GM12878 (cell line): ENCODE measurements around the gene USE1. TPM values are rescaled to one million over a fixed set of nuclear protein-coding genes. Genes with fewer than 3 reads are reported as not detected.

ENCODE experiments used
- ATF7 ChIP-seq: fragments of 450-650 bp; IDR thresholded peaks from 2 replicates; pipeline ENCODE4 v1.6.1; 2016; ENCODE audit warnings: low read depth, mild to moderate bottlenecking
- CBX3 ChIP-seq: fragments of 200-600 bp; sonication (generic); IDR thresholded peaks from 2 replicates; pipeline ENCODE4 v1.6.1; 2016; ENCODE audit warnings: low read depth, borderline replicate concordance
- CBX5 ChIP-seq: sonication (generic); IDR thresholded peaks from 2 replicates; pipeline ENCODE4 v1.6.1; 2016; ENCODE audit warnings: low read depth, moderate library complexity, mild to moderate bottlenecking, inconsistent platforms
- CEBPB ChIP-seq, 2 experiments: fragments of 150-350 bp in 1 of 2; IDR thresholded peaks; 2 replicates each; pipeline ENCODE4 v1.6.1; 2012 to 2014; ENCODE audit warnings: low read depth in 2 of 2, low read length in 2 of 2, borderline replicate concordance in 1 of 2, inconsistent platforms in 1 of 2
- FOXK2 ChIP-seq: fragments of 450-650 bp; IDR thresholded peaks from 2 replicates; pipeline ENCODE4 v1.6.1; 2017; ENCODE audit warnings: mild to moderate bottlenecking, moderate library complexity
- HDAC2 ChIP-seq: fragments of 200-600 bp; sonication (generic); IDR thresholded peaks from 2 replicates; pipeline ENCODE4 v1.6.1; 2017
- IRF4 ChIP-seq: IDR thresholded peaks from 2 replicates; pipeline ENCODE4 v1.6.1; 2011; ENCODE audit warnings: low read depth, low read length
- IRF5 ChIP-seq: fragments of 450-650 bp; IDR thresholded peaks from 2 replicates; pipeline ENCODE4 v1.6.1; 2017; ENCODE audit warnings: borderline replicate concordance
- NFIC ChIP-seq: IDR thresholded peaks from 2 replicates; pipeline ENCODE4 v1.6.1; 2012; ENCODE audit warnings: low read depth, mild to moderate bottlenecking, inconsistent platforms, low read length, moderate library complexity
- NFYA ChIP-seq: IDR thresholded peaks from 2 replicates; pipeline ENCODE4 v1.6.1; 2011; ENCODE audit warnings: low read depth, mild to moderate bottlenecking, low read length, improper control_type of control experiment, borderline replicate concordance
- PBX3 ChIP-seq: IDR thresholded peaks from 2 replicates; pipeline ENCODE4 v1.6.1; 2011; ENCODE audit warnings: mild to moderate bottlenecking, low read depth, low read length, moderate library complexity; ENCODE audit not compliant: insufficient replicate concordance
- PKNOX1 ChIP-seq: fragments of 450-650 bp; IDR thresholded peaks from 2 replicates; pipeline ENCODE4 v1.6.1; 2016; ENCODE audit warnings: mild to moderate bottlenecking
- POLR2AphosphoS2 ChIP-seq: IDR thresholded peaks from 2 replicates; pipeline ENCODE4 v1.6.1; 2011; ENCODE audit warnings: low read depth, mild to moderate bottlenecking, low read length, improper control_type of control experiment, moderate library complexity
- RUNX3 ChIP-seq: IDR thresholded peaks from 2 replicates; pipeline ENCODE4 v1.6.1; 2012; ENCODE audit warnings: low read length, inconsistent platforms
- SREBF1 ChIP-seq: IDR thresholded peaks from 2 replicates; pipeline ENCODE4 v1.6.1; 2012; ENCODE audit warnings: mild to moderate bottlenecking, low read length
- SRF ChIP-seq, 2 experiments: IDR thresholded peaks; 2 replicates each; pipeline ENCODE4 v1.6.1; 2011; ENCODE audit warnings: low read depth in 2 of 2, low read length in 2 of 2, mild to moderate bottlenecking in 1 of 2, moderate library complexity in 1 of 2
- STAT1 ChIP-seq: fragments of 450-650 bp; conservative IDR thresholded peaks from 2 replicates; pipeline ENCODE4 v1.6.1; 2014; ENCODE audit warnings: antibody characterized with exemption, mild to moderate bottlenecking
- STAT3 ChIP-seq: IDR thresholded peaks from 2 replicates; pipeline ENCODE4 v1.6.1; 2011; ENCODE audit warnings: low read depth, low read length, improper control_type of control experiment
- ZNF592 ChIP-seq: fragments of 450-650 bp; IDR thresholded peaks from 2 replicates; pipeline ENCODE4 v1.6.1; 2017; ENCODE audit warnings: mild to moderate bottlenecking, moderate library complexity
- ZSCAN29 ChIP-seq: fragments of 450-650 bp; IDR thresholded peaks from 2 replicates; pipeline ENCODE4 v1.6.1; 2017; ENCODE audit warnings: mild to moderate bottlenecking, moderate library complexity
- ZZZ3 ChIP-seq: IDR thresholded peaks from 2 replicates; pipeline ENCODE4 v1.6.1; 2011; ENCODE audit warnings: low read depth; ENCODE audit not compliant: control insufficient read depth, insufficient read length
- polyA plus RNA-seq, 11 experiments: library from polyadenylated mRNA; depleted of rRNA in 4 of 11; unstranded in 6 of 11; stranded (reverse) in 5 of 11; fragments of >200 nt; fragmentation: Nextera tagmentation in 4 of 11; fragmentation: Illumina TruSeq in 1 of 11; extraction: Ambion mirVana in 4 of 11; extraction: Trizol in 1 of 11; gene quantifications; 1 replicate in 1 of 11; 2 replicates in 10 of 11; pipeline versions ENCODE4 v1.2.1 to v1.2.3, GENCODE V29; 2011 to 2016; ENCODE audit warnings: inconsistent platforms in 2 of 11, missing spikeins in 2 of 11, low read depth in 1 of 11
- total RNA-seq, 4 experiments: library from RNA; depleted of rRNA in 3 of 4; stranded (reverse); fragments of >200 nt in 3 of 4; fragmentation: Illumina TruSeq in 1 of 4; extraction: Trizol in 1 of 4; gene quantifications; 2 replicates each; pipeline versions ENCODE4 v1.2.1 to v1.2.3, GENCODE V29; 2013 to 2021
- TF ChIP-seq, protein P1 (sequence below): fragments of 450-650 bp; IDR thresholded peaks from 2 replicates; pipeline ENCODE4 v1.6.1; 2017; ENCODE audit warnings: mild to moderate bottlenecking

Gene USE1
- total and polyA plus RNA-seq, 10 of the 15 experiments (the other 5 are each of a cell fraction or from before 2014, with no cell fraction given) = 9.7 to 24.0 (median 16.1) TPM

DNA sequence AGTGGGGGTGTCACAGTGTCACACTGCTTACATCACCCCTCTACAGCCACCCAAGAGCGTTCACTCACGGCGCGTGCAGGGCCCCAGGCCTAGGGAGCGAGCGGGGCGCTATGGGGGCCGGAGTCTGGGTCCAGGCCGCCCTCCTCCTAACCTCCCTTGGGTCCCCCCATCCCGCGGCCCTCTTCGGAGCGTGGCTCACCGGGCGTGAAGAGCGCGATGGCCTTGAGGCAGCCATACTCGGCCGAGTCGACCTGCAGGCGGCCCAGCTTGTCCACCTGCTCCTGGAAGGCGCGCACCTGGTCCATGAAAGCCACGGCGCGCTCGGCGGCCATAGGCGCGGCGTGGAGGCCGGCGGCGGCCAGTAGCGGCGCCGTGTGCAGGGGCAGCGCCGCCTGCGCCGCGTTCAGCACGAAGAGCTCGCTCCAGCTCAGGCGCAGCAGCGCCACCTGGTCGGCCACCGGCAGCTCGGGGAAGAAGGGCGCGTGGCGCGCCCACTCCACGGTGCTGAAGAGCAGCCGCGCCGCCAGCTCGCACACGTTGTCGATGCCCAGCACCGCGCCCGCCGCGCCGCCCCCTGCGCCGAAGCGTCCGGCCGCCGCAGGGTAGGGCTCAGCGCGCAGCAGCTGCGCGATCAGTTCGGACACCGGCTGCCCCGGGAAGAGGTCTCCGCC, 20.3 kb downstream of the USE1 start (continued):
- peak; percentile 80; the same call in 1 of the 2 replicates for TF ChIP-seq ZNF592
- no peak for TF ChIP-seq IRF4
- TF ChIP-seq FOXK2 = no peak
- TF ChIP-seq NFIC = no peak
- no peak for TF ChIP-seq CBX5
- no peak for TF ChIP-seq NFYA
- no peak for TF ChIP-seq SRF (IDR thresholded peaks at IDR 0.05; ENCODE audit: low read depth in 2 of 2, low read length in 2 of 2)
- no peak for TF ChIP-seq IRF5
- TF ChIP-seq POLR2AphosphoS2 = no peak
- TF ChIP-seq HDAC2 = no peak
- 0 out of 2 replicates have a peak, but pooled peaks have one; percentile 31 for TF ChIP-seq STAT1
- no peak for TF ChIP-seq RUNX3
- no peak for TF ChIP-seq STAT3
- no peak for TF ChIP-seq CEBPB (IDR thresholded peaks at IDR 0.05; ENCODE audit: borderline replicate concordance in 1 of 2, low read depth in 2 of 2, low read length in 2 of 2)
- TF ChIP-seq PKNOX1 = no peak
- TF ChIP-seq CBX3 = no peak
- no peak for TF ChIP-seq ZZZ3
- 0 out of 2 replicates have a peak, but pooled peaks have one; percentile 25 for TF ChIP-seq ZSCAN29
- no peak for TF ChIP-seq PBX3
- no peak for TF ChIP-seq ATF7
- TF ChIP-seq, protein P1, sequence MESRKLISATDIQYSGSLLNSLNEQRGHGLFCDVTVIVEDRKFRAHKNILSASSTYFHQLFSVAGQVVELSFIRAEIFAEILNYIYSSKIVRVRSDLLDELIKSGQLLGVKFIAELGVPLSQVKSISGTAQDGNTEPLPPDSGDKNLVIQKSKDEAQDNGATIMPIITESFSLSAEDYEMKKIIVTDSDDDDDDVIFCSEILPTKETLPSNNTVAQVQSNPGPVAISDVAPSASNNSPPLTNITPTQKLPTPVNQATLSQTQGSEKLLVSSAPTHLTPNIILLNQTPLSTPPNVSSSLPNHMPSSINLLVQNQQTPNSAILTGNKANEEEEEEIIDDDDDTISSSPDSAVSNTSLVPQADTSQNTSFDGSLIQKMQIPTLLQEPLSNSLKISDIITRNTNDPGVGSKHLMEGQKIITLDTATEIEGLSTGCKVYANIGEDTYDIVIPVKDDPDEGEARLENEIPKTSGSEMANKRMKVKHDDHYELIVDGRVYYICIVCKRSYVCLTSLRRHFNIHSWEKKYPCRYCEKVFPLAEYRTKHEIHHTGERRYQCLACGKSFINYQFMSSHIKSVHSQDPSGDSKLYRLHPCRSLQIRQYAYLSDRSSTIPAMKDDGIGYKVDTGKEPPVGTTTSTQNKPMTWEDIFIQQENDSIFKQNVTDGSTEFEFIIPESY = no peak
- no peak for TF ChIP-seq SREBF1
